Right lobe of liver (tissue), 4 donors: ENCODE measurements around the gene CCDC92.

Experiments used
- POLR2A ChIP-seq: fragments of 450-650 bp; IDR thresholded peaks from one replicate; pipeline ENCODE4 v1.6.1; 2017; ENCODE audit warnings: antibody characterized with exemption, mild to moderate bottlenecking
- TF ChIP-seq, protein P1 (sequence below), 4 donors: fragments of 200-600 bp in 3 of 4; fragments of 450-650 bp in 1 of 4; IDR thresholded peaks; one replicate each; pipeline versions ENCODE4 v1.5.1 to v1.8.0; 2016 to 2022; ENCODE audit warnings: antibody characterized with exemption in 4 of 4, mild to moderate bottlenecking in 2 of 4
- donor health status: DM: no; HTN: no; CAD: no.
- donor health status: DM: no; HTN: no; CAD: no.
- donor health status: DM: no; HTN: yes; CAD: no.

DNA sequence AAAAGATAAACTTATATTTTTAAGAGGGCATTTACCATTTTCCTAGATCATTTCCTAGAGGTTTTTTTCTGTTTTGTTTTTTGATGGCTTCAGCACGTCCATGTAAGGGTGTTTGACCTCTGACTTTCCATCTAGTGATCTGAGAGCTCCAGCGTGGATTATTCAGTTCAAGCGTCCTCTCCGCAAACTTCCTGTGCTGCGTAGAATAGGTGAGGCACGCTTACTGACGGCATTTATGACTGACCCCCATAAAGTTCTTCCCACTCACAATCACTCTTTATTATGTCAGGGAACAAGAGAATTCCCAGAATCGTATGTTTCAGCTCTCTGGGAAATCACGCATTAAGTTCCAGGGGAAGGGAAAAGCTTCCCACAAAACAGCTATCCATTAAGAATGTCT lies 16.4 kb downstream of the CCDC92 start:
- TF ChIP-seq, protein P1, sequence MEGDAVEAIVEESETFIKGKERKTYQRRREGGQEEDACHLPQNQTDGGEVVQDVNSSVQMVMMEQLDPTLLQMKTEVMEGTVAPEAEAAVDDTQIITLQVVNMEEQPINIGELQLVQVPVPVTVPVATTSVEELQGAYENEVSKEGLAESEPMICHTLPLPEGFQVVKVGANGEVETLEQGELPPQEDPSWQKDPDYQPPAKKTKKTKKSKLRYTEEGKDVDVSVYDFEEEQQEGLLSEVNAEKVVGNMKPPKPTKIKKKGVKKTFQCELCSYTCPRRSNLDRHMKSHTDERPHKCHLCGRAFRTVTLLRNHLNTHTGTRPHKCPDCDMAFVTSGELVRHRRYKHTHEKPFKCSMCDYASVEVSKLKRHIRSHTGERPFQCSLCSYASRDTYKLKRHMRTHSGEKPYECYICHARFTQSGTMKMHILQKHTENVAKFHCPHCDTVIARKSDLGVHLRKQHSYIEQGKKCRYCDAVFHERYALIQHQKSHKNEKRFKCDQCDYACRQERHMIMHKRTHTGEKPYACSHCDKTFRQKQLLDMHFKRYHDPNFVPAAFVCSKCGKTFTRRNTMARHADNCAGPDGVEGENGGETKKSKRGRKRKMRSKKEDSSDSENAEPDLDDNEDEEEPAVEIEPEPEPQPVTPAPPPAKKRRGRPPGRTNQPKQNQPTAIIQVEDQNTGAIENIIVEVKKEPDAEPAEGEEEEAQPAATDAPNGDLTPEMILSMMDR (IDR thresholded peaks at IDR 0.05): no peak
- no peak for TF ChIP-seq POLR2A
